SW 1271 (cell line): ENCODE measurements around the gene EFL1.

Experiments used
- DNase-seq, 2 experiments: peaks; one replicate each; lab custom pipeline; 2025; lab: John Stamatoyannopoulos, UW

EFL1 gene

GRCh38 chr15:82124331-82125263, 137.9 kb downstream of the EFL1 start:
- DNase-seq: no peak

- peak; percentile 72 to 79 for DNase-seq
Measured at GRCh38 chr15:82122746-82123400, 139.7 kb downstream of the EFL1 start.

GRCh38 chr15:82118040-82118439, 144.5 kb downstream of the EFL1 start:
- no peak for DNase-seq

- no peak for DNase-seq
Measured at GRCh38 chr15:82117296-82117695, 145.2 kb downstream of the EFL1 start.

- DNase-seq: no peak
Measured at GRCh38 chr15:82114660-82115059, 147.9 kb downstream of the EFL1 start.

GRCh38 chr15:82113106-82113715, 149.3 kb downstream of the EFL1 start:
- DNase-seq: no peak

- no peak for DNase-seq
Measured at GRCh38 chr15:82111918-82112317, 150.6 kb downstream of the EFL1 start.

DNA sequence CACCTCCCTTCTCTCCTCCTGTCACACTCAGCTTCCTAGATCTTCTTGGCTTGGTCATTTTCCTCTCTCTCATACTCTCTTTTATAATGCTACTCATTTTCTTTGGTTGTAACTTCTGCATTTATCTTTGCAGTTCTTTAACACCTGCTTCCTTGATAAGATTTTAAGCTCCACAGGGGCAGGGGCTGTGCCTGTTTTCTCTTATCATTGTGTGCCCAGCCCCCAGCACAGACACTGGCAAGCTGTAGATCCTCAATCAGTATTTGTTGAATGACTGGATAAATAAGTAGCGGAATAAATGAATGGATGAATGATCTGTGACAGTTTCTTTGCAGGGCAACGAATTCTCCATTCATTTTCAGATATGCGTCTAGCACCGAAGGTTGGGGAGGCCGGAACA, 152.4 kb downstream of the EFL1 start:
- no peak for DNase-seq

DNA sequence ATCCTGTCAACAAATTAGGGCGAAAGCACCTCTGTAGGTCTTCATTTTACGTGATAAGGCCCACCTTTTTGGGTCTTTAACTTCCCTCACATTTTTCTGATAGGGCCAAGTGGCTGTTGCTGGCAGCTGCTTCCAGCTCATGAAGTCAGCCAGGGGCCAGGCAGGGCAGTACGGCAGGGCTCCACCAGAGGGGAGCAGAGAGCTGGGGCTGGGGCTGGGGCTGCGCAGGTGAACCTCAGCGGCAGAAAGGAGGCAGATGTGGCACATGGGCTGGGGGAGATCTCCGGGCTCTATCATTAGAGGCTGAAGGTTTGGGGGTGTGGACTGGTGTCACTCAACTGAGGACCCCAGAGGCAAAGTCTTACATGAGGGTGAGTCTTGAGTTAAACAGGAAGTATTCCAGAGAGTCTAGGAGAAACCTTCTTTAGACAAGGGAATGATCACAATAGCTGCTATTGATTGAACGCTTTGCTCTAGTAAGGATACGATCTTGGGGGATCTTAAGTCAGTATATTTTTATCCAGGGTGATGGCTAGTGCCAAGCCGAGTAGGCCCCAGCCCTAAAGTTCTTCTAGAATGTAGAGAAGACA, 153.9 kb downstream of the EFL1 start:
- DNase-seq: peak in 1 of 2 experiments; percentile 54

- no peak for DNase-seq
Measured at GRCh38 chr15:82106679-82107078, 155.9 kb downstream of the EFL1 start.

DNA sequence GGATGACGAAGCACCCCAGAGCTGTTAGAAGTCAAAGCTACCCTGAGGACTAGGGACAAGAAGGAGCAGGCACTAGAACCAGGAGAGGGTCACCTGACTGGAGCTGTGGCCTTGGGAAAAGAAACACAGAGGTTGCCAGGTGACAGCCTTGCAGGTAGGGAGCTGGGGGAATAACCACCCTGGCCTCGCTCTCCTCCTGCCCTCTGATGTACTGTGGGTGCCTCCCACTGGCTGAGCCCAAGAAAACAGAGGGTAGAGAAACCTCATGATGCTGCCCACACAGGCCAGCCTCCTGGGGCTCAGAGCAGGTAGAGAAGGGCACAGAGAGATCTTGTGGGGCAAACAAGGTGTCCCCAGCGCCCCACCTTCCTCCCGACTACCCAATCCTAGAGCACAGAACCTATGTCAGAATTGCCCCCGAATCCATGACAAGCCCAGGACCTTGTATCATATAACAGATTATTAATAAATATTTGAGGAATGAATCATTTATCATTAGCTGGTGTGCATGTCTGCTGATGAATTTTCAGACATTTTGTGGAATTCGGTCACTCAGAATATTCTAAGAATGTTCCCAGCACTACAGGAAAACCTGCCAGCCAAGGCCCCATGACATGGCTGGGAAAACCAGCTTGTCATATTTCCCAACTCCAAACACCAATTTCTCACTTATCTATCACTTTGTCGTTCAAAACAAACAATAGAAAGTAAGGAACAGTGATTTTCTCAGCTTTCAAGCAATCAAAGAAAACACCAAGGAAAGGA, 156.9 kb downstream of the EFL1 start:
- DNase-seq: no peak

GRCh38 chr15:82103468-82103867, 159.1 kb downstream of the EFL1 start:
- peak in 1 of 2 experiments; percentile 15 for DNase-seq

- no peak for DNase-seq
Measured at GRCh38 chr15:82100111-82100929, 162.2 kb downstream of the EFL1 start.

DNA sequence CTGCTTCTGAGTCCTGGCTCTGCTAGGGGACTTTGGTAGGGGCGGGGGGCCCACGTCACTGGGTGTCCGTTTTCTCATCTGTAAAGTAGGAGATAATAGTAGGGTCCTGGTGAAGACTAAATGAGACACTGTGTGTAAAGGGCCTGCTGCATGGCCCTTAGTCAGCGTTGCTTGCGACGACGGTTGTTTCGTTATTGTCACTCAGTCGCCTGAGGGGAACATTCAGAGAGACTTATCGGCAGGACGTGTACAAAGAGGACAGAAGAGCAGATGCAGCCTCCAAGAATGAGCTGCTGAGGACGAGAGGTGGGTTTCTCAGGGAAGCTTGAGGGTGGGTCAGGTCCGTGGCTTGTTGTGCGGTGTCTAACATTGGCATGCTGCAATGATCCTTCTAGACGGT, 163.9 kb downstream of the EFL1 start:
- DNase-seq: no peak

- no peak for DNase-seq
Measured at GRCh38 chr15:82095803-82096202, 166.7 kb downstream of the EFL1 start.

GRCh38 chr15:82093774-82094211, 168.7 kb downstream of the EFL1 start:
- peak in 1 of 2 experiments; percentile 66 for DNase-seq

DNA sequence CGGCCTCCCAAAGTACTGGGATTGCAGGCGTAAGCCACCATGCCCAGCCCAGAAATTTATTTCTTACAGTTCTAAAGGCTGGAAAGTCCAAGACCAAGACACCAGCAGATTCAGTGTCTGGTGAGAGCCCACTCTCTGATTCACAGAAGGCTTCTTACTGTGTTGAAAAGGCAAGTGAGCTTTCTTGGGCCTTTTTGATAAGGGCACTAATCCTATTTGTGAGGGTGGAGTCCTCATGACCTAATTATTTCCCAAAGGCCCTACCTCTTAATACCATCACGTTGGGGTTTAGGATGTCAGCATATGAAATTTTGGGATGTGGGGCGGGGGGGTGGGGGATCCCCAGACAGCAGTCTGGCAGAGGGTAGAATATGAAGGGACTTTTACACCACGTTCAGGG, 169.2 kb downstream of the EFL1 start:
- no peak for DNase-seq

GRCh38 chr15:82091636-82092140, 170.8 kb downstream of the EFL1 start:
- no peak for DNase-seq

DNA sequence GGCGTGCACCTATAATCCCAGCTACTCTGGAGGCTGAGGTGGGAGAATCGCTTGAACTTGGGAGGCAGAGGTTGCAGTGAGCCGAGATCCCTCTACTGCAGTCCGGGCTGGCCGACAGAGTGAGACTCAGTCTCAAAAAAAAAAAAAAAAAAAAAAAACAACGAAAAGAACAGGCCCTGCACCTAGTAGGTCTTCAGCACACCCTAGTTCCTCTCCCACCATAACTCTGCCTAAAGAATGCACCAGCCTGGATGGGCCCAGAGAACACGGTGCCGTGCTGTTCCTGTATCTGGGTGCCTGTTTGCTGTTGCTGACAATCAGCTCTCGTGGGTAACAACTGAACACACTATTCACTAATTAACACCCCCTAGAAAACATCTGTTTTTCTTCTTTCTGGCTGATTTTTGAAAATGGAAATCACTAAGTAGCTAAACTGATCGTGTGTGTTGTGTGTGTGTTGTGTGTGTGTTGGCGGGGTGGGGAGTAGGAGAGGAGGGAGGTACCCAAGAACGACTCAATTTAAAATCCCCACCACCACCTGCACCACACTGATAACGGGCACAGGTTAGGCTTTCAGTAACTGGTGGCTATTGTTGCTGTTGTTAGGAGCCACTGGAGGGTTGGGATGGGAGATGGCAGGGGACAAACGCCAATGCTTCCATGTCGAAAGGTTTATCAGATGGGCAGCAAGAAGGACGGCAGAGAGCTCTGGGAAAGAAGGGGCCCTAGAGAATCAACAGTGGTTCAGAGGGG, 176.1 kb downstream of the EFL1 start:
- DNase-seq: no peak
